K562 (cell line): Measurements from ENCODE around the gene TERC. TPM values are rescaled to one million over a fixed set of nuclear protein-coding genes. Genes with fewer than 3 reads are reported as not detected.
A peak's percentile ranks its signal among the peaks of the same experiment; 100 is the strongest.

Source experiments
- ARID1B ChIP-seq: fragments of 450-650 bp; IDR thresholded peaks from 2 replicates; pipeline ENCODE4 v1.6.1; 2016; ENCODE audit warnings: antibody characterized with exemption, mild to moderate bottlenecking, inconsistent platforms
- BMI1 ChIP-seq: fragments of 150-350 bp; IDR thresholded peaks from 2 replicates; pipeline ENCODE4 v1.6.1; 2014; ENCODE audit warnings: low read length
- CCAR2 ChIP-seq: fragments of 200-400 bp; formaldehyde crosslinking; IDR thresholded peaks from 2 replicates; pipeline ENCODE4 v1.6.1; 2017; ENCODE audit warnings: mild to moderate bottlenecking, low read depth, low read length
- CHD4 ChIP-seq: fragments of 200-600 bp; sonication (generic); IDR thresholded peaks from 3 replicates; pipeline ENCODE4 v1.6.1; 2012; ENCODE audit warnings: low read depth, mild to moderate bottlenecking, mixed read lengths, low read length, inconsistent platforms; ENCODE audit not compliant: insufficient read depth, insufficient replicate concordance, poor library complexity, severe bottlenecking
- ELF4 ChIP-seq: fragments of 450-650 bp; formaldehyde crosslinking; IDR thresholded peaks from 2 replicates; pipeline ENCODE4 v1.4.0; 2022; ENCODE audit warnings: missing genetic modification characterization
- GTF2B ChIP-seq: IDR thresholded peaks from 2 replicates; pipeline ENCODE4 v1.6.1; 2011; ENCODE audit not compliant: insufficient read length; ENCODE audit errors: extremely low read depth
- KDM4B ChIP-seq, 2 experiments: fragments of 450-650 bp in 1 of 2; sonication (generic) in 1 of 2; IDR thresholded peaks; 2 replicates each; pipeline ENCODE4 v1.6.1; 2016 to 2017; ENCODE audit warnings: borderline replicate concordance in 2 of 2, antibody characterized with exemption in 1 of 2, low read depth in 1 of 2, mild to moderate bottlenecking in 1 of 2
- MBD1 ChIP-seq: fragments of 250-450 bp; sonication (Bioruptor Pico); IDR thresholded peaks from 2 replicates; pipeline ENCODE4 v1.8.0; 2022; ENCODE audit warnings: inconsistent platforms
- PBX2 ChIP-seq, 2 experiments: IDR thresholded peaks in 1 of 2; conservative IDR thresholded peaks in 1 of 2; 2 replicates each; pipeline ENCODE4 v1.6.1; 2016; ENCODE audit warnings: low read depth in 2 of 2, mild to moderate bottlenecking in 1 of 2, missing compliant biosample characterization in 1 of 2, missing genetic modification characterization in 1 of 2, moderate library complexity in 1 of 2
- POLR2B ChIP-seq: fragments of 450-650 bp; IDR thresholded peaks from 2 replicates; pipeline ENCODE4 v1.6.1; 2018; ENCODE audit warnings: low read depth; ENCODE audit not compliant: partially characterized antibody
- RCOR1 ChIP-seq, 2 experiments: IDR thresholded peaks; 2 replicates each; pipeline ENCODE4 v1.6.1; 2012; ENCODE audit warnings: low read depth in 2 of 2, low read length in 2 of 2, borderline replicate concordance in 1 of 2, improper control_type of control experiment in 1 of 2
- SAFB ChIP-seq: fragments of 200-400 bp; formaldehyde crosslinking; IDR thresholded peaks from 2 replicates; pipeline ENCODE4 v1.6.1; 2017; ENCODE audit warnings: low read depth, low read length, borderline replicate concordance
- ZNF217 ChIP-seq: sonication (generic); formaldehyde crosslinking; IDR thresholded peaks from 2 replicates; pipeline ENCODE4 v1.8.0; 2022; ENCODE audit warnings: mild to moderate bottlenecking, missing genetic modification reagents
- ZNF354B ChIP-seq: fragments of 250-450 bp; sonication (Bioruptor Pico); IDR thresholded peaks from 2 replicates; pipeline ENCODE4 v1.4.0; 2020
- ZNF695 ChIP-seq: fragments of 450-650 bp; formaldehyde crosslinking; IDR thresholded peaks from 2 replicates; pipeline ENCODE4 v1.4.0; 2020; ENCODE audit warnings: mild to moderate bottlenecking, moderate library complexity
- polyA plus RNA-seq, 8 experiments: library from polyadenylated mRNA; depleted of rRNA in 4 of 8; stranded (reverse) in 5 of 8; unstranded in 3 of 8; fragments of >200 nt; fragmentation: Nextera tagmentation in 2 of 8; fragmentation: Illumina TruSeq in 1 of 8; extraction: Ambion mirVana in 2 of 8; extraction: Trizol in 1 of 8; gene quantifications; 2 replicates each; pipeline versions ENCODE4 v1.2.1 to v1.2.3, GENCODE V29; 2011 to 2014; ENCODE audit warnings: inconsistent platforms in 1 of 8, missing spikeins in 1 of 8
- total RNA-seq, 7 experiments: library from RNA; depleted of rRNA in 6 of 7; stranded (reverse); fragments of >200 nt in 6 of 7; fragmentation: Illumina TruSeq in 2 of 7; extraction: Trizol in 2 of 7; gene quantifications; 2 replicates each; pipeline versions ENCODE4 v1.2.1 to v1.2.3, GENCODE V29; 2011 to 2021; ENCODE audit warnings: low replicate concordance in 1 of 7
- TF ChIP-seq, protein P1 (sequence below): sonication (generic); formaldehyde crosslinking; IDR thresholded peaks from 2 replicates; pipeline ENCODE4 v1.4.0; 2020; ENCODE audit warnings: mild to moderate bottlenecking, missing genetic modification reagents

Gene TERC
- total and polyA plus RNA-seq, 9 of the 15 experiments (the other 6 are each of a cell fraction or from before 2014, with no cell fraction given) = 0.77 to 234 (median 27.9) TPM; not detected in 3

- TF ChIP-seq RCOR1 (IDR thresholded peaks at IDR 0.05; ENCODE audit: borderline replicate concordance in 1 of 2, low read depth in 2 of 2, low read length in 2 of 2) (no peak), ELF4 (CRISPR knock-in tag) (no peak), KDM4B (IDR thresholded peaks at IDR 0.05; ENCODE audit: borderline replicate concordance in 2 of 2, low read depth in 1 of 2) (peak in 1 of 2 experiments; percentile 89; a peak in 1 of 4 replicates), CHD4 (no peak), ARID1B (0 out of 2 replicates have a peak, but pooled peaks have one; percentile 28), CCAR2 (no peak), BMI1 (no peak), POLR2B (peak; percentile 97), SAFB (peak; percentile 68; the same call in 1 of the 2 replicates), GTF2B (no peak), ZNF354B (CRISPR knock-in tag) (no peak), MBD1 (no peak), ZNF217 (CRISPR knock-in tag) (no peak), PBX2 (CRISPR knock-in tag; IDR thresholded peaks at IDR 0.05; ENCODE audit: low read depth) (no peak), PBX2 (tag; conservative IDR thresholded peaks at IDR 0.05; ENCODE audit: low read depth) (no peak), ZNF695 (CRISPR knock-in tag) (no peak)
- TF ChIP-seq, protein P1, sequence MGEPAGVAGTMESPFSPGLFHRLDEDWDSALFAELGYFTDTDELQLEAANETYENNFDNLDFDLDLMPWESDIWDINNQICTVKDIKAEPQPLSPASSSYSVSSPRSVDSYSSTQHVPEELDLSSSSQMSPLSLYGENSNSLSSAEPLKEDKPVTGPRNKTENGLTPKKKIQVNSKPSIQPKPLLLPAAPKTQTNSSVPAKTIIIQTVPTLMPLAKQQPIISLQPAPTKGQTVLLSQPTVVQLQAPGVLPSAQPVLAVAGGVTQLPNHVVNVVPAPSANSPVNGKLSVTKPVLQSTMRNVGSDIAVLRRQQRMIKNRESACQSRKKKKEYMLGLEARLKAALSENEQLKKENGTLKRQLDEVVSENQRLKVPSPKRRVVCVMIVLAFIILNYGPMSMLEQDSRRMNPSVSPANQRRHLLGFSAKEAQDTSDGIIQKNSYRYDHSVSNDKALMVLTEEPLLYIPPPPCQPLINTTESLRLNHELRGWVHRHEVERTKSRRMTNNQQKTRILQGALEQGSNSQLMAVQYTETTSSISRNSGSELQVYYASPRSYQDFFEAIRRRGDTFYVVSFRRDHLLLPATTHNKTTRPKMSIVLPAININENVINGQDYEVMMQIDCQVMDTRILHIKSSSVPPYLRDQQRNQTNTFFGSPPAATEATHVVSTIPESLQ (CRISPR knock-in tag) = peak; percentile 41; the same call in 1 of the 2 replicates
These were observed 8.3 kb upstream of the TERC start, which contains the start of gene MYNN (continued) for GRCh38 chr3:169772897-169773816.
